K562 (cell line): ENCODE data around the gene RAP1A. TPM values are rescaled to one million over a fixed set of nuclear protein-coding genes. Genes with fewer than 3 reads are reported as not detected.

ENCODE experiments used
- BRD4 ChIP-seq: fragments of 200-600 bp; sonication (generic); IDR thresholded peaks from 2 replicates; pipeline ENCODE4 v1.6.1; 2017; ENCODE audit warnings: inconsistent platforms
- CBFA2T2 ChIP-seq: fragments of 450-650 bp; conservative IDR thresholded peaks from 2 replicates; pipeline ENCODE4 v1.6.1; 2017; ENCODE audit warnings: mild to moderate bottlenecking
- FOXP4 ChIP-seq: sonication (generic); formaldehyde crosslinking; IDR thresholded peaks from 2 replicates; pipeline ENCODE4 v1.8.0; 2022; ENCODE audit warnings: mild to moderate bottlenecking, missing genetic modification reagents, borderline replicate concordance
- HDGF ChIP-seq: fragments of 450-650 bp; IDR thresholded peaks from 2 replicates; pipeline ENCODE4 v1.6.1; 2016
- KAT2B ChIP-seq: IDR thresholded peaks from one replicate; pipeline ENCODE4 v1.6.1; 2012; ENCODE audit warnings: low read depth, mild to moderate bottlenecking, control low read depth, inconsistent platforms, low read length, moderate library complexity
- MYC ChIP-seq, 2 experiments: fragments of 250-450 bp in 1 of 2; sonication (Bioruptor Pico) in 1 of 2; IDR thresholded peaks; 2 replicates each; pipeline versions ENCODE4 v1.5.1 to v1.6.1; 2012 to 2021; ENCODE audit warnings: low read depth in 2 of 2, borderline replicate concordance in 1 of 2, improper control_type of control experiment in 1 of 2, low read length in 1 of 2, mild to moderate bottlenecking in 1 of 2, moderate library complexity in 1 of 2
- NCOA2 ChIP-seq, 2 experiments: fragments of 450-650 bp; IDR thresholded peaks; 2 replicates each; pipeline ENCODE4 v1.6.1; 2018; ENCODE audit warnings: mild to moderate bottlenecking in 2 of 2, moderate library complexity in 1 of 2; ENCODE audit not compliant: partially characterized antibody in 2 of 2
- RBM34 ChIP-seq: fragments of 200-400 bp; formaldehyde crosslinking; IDR thresholded peaks from 2 replicates; pipeline ENCODE4 v1.6.1; 2018; ENCODE audit warnings: low read length, borderline replicate concordance; ENCODE audit not compliant: insufficient read depth
- SFPQ ChIP-seq: fragments of 200-400 bp; formaldehyde crosslinking; IDR thresholded peaks from 2 replicates; pipeline ENCODE4 v1.6.1; 2017; ENCODE audit warnings: mild to moderate bottlenecking, low read depth, low read length, moderate library complexity
- SLC30A9 ChIP-seq: fragments of 250-450 bp; sonication (Bioruptor Pico); IDR thresholded peaks from 2 replicates; pipeline ENCODE4 v1.8.0; 2022; ENCODE audit warnings: mild to moderate bottlenecking, moderate library complexity
- SRF ChIP-seq, 2 experiments: fragments of 250-450, 450-650 bp in 1 of 2; sonication (Bioruptor Pico) in 1 of 2; sonication (generic) in 1 of 2; formaldehyde crosslinking; IDR thresholded peaks; 2 replicates each; pipeline versions ENCODE4 v1.5.0 to v1.5.1; 2020 to 2022; ENCODE audit warnings: mild to moderate bottlenecking in 1 of 2, missing genetic modification reagents in 1 of 2
- TARDBP ChIP-seq: fragments of 450-650 bp; IDR thresholded peaks from 2 replicates; pipeline ENCODE4 v1.6.1; 2016
- TRIM28 ChIP-seq: fragments of 450-650 bp; IDR thresholded peaks from 2 replicates; pipeline ENCODE4 v1.6.1; 2017
- ZNF140 ChIP-seq: fragments of 250-450 bp; sonication (Bioruptor Pico); IDR thresholded peaks from 2 replicates; pipeline ENCODE4 v1.8.0; 2021; ENCODE audit warnings: moderate library complexity, mild to moderate bottlenecking, inconsistent platforms
- ZNF143 ChIP-seq: sonication (generic); formaldehyde crosslinking; IDR thresholded peaks from 2 replicates; pipeline ENCODE4 v1.9.0; 2022; ENCODE audit warnings: mild to moderate bottlenecking, missing genetic modification reagents
- ZNF24 ChIP-seq: fragments of 450-650 bp; IDR thresholded peaks from 2 replicates; pipeline ENCODE4 v1.6.1; 2016
- ZNF41 ChIP-seq: fragments of 250-450 bp; sonication (Bioruptor Pico); conservative IDR thresholded peaks from 2 replicates; pipeline ENCODE4 v1.4.0; 2020; ENCODE audit warnings: mild to moderate bottlenecking
- ZNF785 ChIP-seq: fragments of 250-450 bp; sonication (Bioruptor Pico); IDR thresholded peaks from 2 replicates; pipeline ENCODE4 v1.4.0; 2020; ENCODE audit warnings: mild to moderate bottlenecking
- ZSCAN32 ChIP-seq: fragments of 450-650 bp; formaldehyde crosslinking; IDR thresholded peaks from 2 replicates; pipeline ENCODE4 v1.4.0; 2020; ENCODE audit warnings: mild to moderate bottlenecking, moderate library complexity
- polyA plus RNA-seq, 8 experiments: library from polyadenylated mRNA; depleted of rRNA in 4 of 8; stranded (reverse) in 5 of 8; unstranded in 3 of 8; fragments of >200 nt; fragmentation: Nextera tagmentation in 2 of 8; fragmentation: Illumina TruSeq in 1 of 8; extraction: Ambion mirVana in 2 of 8; extraction: Trizol in 1 of 8; gene quantifications; 2 replicates each; pipeline versions ENCODE4 v1.2.1 to v1.2.3, GENCODE V29; 2011 to 2014; ENCODE audit warnings: inconsistent platforms in 1 of 8, missing spikeins in 1 of 8
- total RNA-seq, 7 experiments: library from RNA; depleted of rRNA in 6 of 7; stranded (reverse); fragments of >200 nt in 6 of 7; fragmentation: Illumina TruSeq in 2 of 7; extraction: Trizol in 2 of 7; gene quantifications; 2 replicates each; pipeline versions ENCODE4 v1.2.1 to v1.2.3, GENCODE V29; 2011 to 2021; ENCODE audit warnings: low replicate concordance in 1 of 7
- TF ChIP-seq, protein P1 (sequence below): fragments of 200-800 bp; sonication (Bioruptor generic); IDR thresholded peaks from 2 replicates; pipeline ENCODE4 v1.6.1; 2017; ENCODE audit warnings: missing genetic modification characterization, missing compliant biosample characterization
- TF ChIP-seq, protein P2 (sequence below): fragments of 450-650 bp; conservative IDR thresholded peaks from 2 replicates; pipeline ENCODE4 v1.6.1; 2016; ENCODE audit warnings: missing genetic modification characterization, low read depth, mild to moderate bottlenecking, control low read depth, missing compliant biosample characterization

Gene RAP1A
- total and polyA plus RNA-seq, 9 of the 15 experiments (the other 6 are each of a cell fraction or from before 2014, with no cell fraction given), result 13.4 to 86.2 (median 32.5) TPM

DNA sequence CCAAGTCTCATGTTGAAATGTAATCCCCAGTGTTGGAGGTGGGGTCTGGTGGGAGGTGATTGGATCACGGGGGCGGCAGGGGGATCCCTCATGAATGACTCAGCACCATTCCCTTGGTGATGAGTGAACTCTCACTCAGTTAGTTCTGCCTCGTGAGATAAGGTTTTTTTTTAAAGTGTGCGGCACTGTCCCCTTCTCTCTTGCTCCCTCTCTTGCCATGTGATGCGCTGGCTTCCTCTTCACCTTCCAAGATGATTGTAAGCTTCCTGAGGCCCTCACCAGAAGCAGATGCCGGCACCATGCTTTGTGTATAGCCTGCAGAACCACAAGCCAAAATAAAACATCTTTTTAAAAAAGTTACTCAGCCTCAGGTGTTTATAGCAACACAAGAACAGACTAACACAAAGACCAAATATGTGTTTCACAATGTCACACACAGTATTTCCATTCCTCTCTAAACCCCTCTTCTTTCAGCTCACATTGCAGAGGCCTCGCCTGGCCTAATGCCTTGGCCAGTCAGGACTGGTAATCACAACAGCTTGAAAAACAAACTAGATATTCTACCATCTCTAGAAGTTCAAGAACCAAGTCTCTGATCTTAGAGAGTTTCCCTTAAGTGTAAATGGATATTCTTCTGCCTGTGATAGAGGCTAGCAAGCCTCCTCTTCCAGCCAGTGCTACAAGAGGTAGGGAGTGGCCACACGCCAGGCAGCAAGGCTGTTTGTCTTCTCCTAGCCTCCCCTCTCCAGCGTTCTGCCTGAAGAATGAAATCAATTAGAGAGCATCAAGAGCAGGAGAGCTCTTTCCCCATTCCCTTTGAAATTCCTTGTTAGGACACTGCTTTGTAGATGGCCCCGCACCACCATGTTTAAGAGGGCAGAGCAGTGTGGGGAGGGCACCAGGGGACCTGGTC, 19.6 kb upstream of the RAP1A start (continued):
- TF ChIP-seq MYC (IDR thresholded peaks at IDR 0.05; ENCODE audit: low read depth, low read length), result 0 out of 2 replicates have a peak, but pooled peaks have one; percentile 50
- no peak for TF ChIP-seq MYC (CRISPR knock-in tag; IDR thresholded peaks at IDR 0.05; ENCODE audit: borderline replicate concordance, low read depth)
- TF ChIP-seq ZSCAN32 (CRISPR knock-in tag), result no peak
- TF ChIP-seq ZNF41 (CRISPR knock-in tag), result no peak
- TF ChIP-seq KAT2B, result no peak
- no peak for TF ChIP-seq BRD4
- TF ChIP-seq NCOA2 (IDR thresholded peaks at IDR 0.05; ENCODE audit: partially characterized antibody in 2 of 2), result no peak
- TF ChIP-seq ZNF24, result 0 out of 2 replicates have a peak, but pooled peaks have one; percentile 15
- no peak for TF ChIP-seq FOXP4
- TF ChIP-seq, protein P1, sequence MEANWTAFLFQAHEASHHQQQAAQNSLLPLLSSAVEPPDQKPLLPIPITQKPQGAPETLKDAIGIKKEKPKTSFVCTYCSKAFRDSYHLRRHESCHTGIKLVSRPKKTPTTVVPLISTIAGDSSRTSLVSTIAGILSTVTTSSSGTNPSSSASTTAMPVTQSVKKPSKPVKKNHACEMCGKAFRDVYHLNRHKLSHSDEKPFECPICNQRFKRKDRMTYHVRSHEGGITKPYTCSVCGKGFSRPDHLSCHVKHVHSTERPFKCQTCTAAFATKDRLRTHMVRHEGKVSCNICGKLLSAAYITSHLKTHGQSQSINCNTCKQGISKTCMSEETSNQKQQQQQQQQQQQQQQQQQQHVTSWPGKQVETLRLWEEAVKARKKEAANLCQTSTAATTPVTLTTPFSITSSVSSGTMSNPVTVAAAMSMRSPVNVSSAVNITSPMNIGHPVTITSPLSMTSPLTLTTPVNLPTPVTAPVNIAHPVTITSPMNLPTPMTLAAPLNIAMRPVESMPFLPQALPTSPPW (CRISPR knock-in tag), result peak; percentile 54; the same call in 1 of the 2 replicates
- TF ChIP-seq HDGF, result no peak
- TF ChIP-seq, protein P2, sequence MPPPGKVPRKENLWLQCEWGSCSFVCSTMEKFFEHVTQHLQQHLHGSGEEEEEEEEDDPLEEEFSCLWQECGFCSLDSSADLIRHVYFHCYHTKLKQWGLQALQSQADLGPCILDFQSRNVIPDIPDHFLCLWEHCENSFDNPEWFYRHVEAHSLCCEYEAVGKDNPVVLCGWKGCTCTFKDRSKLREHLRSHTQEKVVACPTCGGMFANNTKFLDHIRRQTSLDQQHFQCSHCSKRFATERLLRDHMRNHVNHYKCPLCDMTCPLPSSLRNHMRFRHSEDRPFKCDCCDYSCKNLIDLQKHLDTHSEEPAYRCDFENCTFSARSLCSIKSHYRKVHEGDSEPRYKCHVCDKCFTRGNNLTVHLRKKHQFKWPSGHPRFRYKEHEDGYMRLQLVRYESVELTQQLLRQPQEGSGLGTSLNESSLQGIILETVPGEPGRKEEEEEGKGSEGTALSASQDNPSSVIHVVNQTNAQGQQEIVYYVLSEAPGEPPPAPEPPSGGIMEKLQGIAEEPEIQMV (tag), result no peak
- no peak for TF ChIP-seq RBM34
- TF ChIP-seq TARDBP, result no peak
- TF ChIP-seq TRIM28, result peak; percentile 99
- no peak for TF ChIP-seq ZNF140
- no peak for TF ChIP-seq SRF (CRISPR knock-in tag; IDR thresholded peaks at IDR 0.05)
- TF ChIP-seq CBFA2T2, result peak; percentile 80
- TF ChIP-seq ZNF785 (CRISPR knock-in tag), result no peak
- no peak for TF ChIP-seq ZNF143
- no peak for TF ChIP-seq SLC30A9 (CRISPR knock-in tag)
- no peak for TF ChIP-seq SFPQ
